GM19025 (cell line): ENCODE results near the gene SLIT3.

ENCODE experiments used
- ATAC-seq: cut with Tn5 transposase; IDR thresholded peaks from one replicate; pipeline ENCODE4 v1.9.1; 2021; ENCODE audit warnings: mild to moderate bottlenecking, low read depth, moderate library complexity; ENCODE audit not compliant: unreplicated experiment

Gene SLIT3

DNA sequence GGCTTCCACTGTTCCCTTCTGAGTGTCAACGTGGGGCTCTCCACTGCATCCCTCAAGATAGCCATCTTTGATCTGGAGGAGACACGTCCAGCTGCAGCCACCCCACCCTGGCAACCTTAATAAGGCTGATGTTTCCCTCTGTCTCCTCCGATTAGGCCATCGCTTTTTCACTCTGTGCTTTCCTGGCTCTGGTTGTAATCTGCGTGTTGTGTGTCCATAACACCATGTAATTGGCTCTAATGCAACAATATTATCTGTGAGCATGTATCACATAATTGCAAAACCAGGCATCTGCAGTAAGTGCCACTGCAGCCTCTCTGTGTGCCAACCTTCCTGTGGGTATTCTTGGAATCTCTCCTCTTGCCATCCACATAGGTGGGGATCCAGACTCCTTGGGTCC, 471.9 kb downstream of the SLIT3 start:
- no peak for ATAC-seq

DNA sequence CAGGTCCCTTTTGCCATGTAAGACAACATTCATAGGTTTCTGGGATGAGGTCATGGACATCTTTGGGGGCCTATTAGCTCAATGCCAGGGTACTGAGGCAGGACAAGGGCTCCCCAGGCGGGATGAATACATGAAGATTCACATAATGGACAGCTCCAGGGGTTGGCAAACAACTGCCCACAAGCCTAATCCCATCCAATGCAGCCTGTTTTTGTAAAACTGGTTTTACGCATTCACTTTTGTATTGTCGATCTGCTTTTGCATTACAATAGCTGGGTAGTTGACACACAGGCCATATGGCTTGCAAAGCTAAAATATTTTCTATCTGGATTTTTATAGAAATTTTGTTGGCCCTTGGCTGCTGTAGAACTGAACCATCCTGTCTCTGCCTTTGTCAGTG, 473.3 kb downstream of the SLIT3 start:
- no peak for ATAC-seq

DNA sequence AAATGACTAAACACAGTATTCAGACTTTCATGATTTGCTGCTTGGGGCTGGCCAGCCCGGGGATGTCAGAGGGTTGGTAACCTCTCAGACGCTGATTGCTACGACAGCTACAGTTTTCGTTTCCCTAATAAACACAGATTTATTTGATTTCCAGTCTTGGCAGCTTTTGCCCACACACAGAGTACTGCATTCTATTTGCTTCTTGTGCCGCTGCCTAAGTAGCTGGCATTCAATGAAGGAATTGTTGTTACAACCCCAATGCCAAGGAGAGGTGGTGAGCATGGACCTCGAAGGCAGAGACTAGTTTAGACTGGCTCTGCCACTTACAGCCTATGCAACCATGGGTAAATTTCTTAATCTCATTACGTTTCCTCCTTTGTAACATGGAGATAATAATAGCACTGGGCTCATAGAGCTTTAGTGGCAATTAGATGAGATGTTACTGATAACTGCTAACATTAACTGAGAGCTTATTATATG, 474.7 kb downstream of the SLIT3 start:
- no peak for ATAC-seq

DNA sequence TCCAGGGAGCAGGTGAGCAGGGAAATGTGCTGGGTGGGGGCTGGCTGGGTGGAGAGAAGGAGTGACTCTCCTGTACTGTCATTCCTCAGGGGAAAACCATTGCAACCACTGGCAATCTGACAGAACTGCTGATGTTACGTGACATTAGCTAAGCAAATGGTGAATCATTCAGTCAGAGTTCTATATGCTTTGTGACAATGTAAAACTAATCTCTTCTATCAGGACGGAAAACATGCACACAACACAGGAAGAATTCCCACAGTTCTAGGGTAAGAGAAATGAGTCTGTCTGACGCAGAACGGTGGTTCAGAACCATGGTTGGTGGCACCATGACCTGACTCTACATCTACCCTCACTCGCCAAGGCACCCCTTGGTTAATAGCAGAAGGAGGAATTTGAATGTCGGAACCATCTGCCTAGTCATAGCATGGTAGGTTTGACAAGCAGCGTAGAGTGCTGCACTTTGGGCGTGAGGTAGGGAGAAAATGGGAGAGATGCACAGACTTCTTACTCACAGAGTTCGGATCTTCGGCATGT, 478.1 kb downstream of the SLIT3 start:
- ATAC-seq = no peak

DNA sequence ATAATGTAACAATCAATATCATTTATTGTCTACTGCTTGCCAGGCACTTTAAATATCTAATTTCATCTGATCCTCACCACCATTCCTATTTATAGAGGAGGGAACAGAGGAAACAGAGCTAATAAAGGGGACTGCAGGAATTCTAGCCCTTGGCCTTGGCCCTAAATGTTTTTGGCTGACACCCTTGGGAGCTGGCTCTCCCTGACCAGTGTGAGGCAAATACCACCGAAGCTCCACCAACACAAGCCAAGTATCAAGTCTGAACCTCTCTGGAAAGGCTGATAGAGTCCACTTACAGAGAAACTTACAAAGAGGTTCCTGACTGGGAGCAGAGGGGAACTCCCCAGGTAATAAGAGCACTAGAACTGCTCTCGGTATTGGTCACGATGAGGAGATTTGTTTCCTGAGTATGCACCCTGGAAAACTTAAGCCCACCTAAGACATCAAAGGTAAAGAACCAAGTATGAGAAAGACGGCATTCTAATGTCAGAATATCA, 478.6 kb downstream of the SLIT3 start:
- no peak for ATAC-seq

DNA sequence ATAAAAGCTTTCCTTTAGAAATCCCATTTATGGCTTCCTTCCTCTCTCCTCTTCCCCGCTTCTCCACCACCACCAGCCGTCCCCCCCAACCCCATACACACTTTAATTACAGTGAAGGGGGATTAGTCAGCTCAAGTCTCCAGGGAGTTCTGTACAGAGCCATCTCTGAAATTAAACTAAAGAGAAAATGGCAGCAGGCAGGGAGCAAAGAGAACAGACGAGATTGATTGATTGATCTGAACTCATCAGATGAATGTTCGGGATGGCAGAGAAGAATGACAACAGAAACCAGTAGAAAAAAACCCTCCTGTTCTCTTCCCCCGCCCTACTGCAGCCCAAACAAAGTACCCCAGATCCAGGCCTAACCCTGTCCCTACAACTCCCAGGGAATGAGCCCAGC, 480.1 kb downstream of the SLIT3 start:
- no peak for ATAC-seq

DNA sequence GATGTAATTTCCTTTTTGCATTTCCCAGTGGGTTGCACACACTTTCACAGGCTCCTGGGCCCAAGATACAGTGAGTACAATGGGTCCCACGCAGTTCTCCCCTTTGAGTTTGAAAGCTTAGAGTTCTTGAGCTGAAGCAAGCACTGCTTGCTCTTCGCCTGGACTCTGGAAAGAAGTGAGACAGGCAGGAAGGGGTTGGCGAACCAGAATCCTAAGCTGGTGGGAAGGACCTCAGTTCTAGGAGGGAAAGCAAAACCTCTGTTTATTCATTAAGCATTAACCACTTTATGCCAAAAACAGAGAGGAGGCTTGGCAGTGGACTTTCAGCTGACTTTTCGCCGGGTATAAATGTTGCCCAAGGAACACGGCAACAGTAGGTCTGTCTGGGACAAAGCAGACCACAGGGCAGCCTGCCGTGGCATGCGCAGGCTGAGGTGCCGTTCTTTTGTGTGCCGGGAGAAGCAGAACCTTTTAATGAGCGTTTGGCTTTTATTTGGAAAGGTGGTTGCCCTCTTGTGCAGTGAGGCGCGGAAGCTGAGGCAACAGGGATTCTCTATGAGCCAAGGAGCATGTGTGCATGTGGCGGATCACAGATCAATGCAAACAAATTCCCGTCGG, 481.8 kb downstream of the SLIT3 start:
- no peak for ATAC-seq

DNA sequence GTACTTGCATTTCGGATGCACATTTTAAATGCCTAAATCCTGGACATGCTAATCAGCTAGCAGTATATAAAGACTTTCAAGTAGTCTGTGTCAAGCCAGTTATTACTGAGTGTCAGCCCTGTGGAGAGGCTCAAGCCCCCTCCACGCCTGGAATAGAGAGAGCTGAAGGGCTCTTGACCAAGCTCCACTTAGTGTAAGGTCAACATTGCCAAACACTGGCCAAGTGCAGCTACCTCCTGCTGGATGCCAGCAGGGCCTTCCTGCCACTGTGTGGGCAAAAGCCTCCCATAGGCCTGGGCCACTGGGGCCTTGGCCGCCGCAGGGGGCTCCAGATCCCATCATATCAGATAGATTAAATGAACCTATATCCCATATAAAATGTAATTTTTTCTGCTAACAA, 482.4 kb downstream of the SLIT3 start:
- no peak for ATAC-seq

DNA sequence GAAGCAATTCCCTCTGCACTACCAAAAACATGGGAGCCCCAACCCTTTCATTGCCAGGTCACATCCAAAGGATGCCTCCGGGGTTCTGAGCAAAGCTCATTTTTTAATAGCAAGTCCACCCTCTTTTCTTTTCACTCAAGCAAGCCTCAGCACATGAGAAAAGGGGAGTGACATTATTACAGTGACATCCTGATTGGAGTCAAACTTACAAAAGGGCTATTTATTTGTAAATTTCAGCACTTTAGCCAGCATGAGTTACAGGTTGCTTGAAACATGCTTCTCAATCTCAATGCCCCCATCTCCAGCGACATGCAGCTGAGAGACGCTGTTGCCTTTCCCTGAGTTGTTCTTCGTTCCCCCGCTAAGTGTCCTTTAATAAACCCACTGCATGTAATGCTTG, 483.3 kb downstream of the SLIT3 start:
- ATAC-seq = no peak

DNA sequence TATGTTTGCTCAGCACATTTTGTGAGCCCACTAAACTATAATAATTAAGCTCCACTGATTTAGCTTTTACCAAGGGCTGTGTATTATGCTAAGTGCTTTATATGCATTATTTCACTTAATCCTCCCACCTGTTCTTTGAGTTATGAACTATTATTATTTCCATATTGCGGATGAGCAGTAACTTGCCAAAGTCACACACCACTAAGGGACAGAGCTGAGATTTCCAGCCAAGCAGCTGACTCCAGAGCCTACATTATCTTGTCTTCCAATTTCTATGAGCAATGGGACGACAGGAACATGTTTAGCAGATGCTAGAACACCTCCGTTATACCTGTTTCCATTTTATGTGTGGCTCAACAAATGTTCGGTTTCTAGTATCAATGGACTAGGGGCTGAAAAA, 484.3 kb downstream of the SLIT3 start:
- no peak for ATAC-seq

DNA sequence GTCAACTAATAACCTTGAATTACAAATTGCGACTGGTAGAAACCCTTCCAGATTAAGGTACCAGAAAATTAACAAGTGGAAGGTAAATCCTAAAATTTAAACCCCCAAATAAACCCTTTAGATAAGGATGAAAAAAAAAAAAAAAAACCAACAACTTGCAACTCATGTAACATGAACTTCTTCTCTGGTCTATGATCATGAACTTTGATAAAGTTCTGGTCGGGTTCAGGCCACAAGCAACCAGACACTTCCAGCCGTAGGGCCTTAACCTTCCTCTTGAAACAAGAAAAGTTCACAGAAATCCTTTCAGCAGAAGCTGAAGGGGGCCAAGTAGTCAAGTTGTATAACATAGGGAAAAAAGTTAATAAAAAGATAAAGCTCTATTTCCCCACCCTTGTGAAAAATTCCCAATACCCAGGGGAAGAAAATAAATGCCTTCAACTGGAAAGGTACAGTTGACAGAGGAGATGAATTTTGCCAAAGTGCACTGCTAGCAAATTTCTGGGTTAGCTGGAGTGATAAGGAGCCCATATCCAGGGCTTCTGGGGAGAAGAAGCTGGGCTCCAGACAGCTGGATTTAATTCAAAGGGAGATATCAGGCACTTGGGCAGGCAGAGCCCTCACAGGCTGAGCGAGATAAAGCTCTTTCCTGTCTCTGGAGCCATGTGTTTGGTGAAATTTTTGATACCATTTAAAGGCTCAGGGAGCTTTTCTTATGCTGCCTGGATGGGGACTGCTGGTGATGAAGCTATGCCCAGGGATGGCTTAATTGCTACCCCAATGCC, 487.6 kb downstream of the SLIT3 start:
- ATAC-seq = no peak

DNA sequence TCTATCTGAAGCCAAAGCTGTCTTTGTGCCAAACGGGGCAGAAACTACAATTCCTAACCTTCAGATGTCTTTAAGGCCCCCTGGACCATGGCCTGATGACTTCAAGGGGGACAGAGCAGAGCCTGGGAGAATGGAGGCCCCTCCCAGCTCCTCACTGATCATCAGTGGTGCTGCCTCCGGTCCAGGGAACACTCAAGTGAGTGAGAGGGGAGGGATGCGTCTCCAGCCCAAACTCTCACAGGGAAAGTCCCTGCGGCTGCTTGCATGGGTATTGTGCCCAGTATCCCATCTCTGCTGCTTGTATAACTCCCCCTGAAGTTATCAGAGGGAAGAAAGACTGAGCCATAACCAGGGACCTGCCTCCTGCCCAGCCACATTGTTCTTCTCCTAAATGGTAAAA, 490.3 kb downstream of the SLIT3 start:
- ATAC-seq = no peak

DNA sequence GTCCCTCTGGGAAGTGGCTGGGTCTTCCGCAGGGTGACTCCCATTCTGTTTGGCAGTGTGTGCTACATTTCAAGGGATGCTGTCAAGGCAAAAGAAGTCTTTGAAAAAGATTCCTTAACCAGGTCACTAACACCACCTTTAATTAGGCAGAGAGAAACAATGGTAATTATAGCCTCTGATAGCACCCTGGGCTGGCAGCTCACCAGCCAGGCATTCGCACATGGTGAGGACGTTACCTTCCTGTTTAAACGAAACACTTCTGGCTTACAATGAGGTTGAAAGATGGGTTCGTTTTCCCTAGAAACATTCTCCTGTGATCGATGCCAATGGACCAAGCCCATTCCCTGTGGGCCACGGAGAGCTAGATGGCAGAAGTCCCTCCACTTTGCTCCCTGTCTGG, 491.7 kb downstream of the SLIT3 start:
- ATAC-seq = no peak

DNA sequence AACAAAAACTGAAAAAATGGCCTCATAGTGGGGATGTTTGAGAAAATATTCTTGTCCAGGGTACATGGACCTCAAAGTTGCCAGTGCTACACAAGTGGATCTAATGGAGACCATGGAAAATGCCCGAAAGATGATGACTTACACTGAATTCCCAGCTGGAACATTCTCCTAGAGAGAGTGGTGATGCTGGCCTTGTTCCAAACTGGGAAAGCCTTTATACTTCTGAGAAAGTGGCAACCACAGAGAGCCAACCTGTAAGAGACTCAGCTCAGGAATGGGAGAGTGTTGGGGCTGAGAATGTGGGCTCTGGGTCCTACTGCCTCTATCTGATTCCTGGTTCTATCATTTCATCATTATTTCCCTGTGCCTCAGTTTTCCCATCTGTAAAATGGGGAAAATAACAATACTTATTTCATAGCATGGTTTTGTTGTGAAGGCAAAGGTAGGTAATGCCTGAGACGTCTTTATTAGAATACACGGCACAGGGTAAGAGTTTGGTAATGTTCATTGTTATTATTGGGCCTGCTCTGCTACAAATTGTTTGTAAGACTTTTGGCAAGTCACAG, 492.8 kb downstream of the SLIT3 start:
- ATAC-seq = no peak

DNA sequence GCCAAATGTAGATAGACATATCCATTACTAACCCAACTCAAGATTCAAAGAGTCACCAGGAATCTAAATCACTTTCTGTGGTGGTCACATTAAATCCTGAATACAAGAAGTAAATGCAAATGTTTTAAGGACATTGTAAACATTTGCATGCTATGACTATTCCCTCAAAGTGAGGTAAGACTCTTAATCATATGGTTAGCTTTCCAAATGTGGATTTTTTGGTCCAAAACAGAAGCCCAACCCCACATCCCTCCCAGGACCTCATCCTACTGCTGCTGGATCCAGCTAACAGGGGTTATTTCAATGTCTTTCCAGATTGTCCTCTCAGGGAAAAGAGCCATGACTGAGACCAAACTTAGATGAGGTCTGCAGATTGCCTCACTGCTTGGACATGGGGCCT, 493.7 kb downstream of the SLIT3 start:
- no peak for ATAC-seq

DNA sequence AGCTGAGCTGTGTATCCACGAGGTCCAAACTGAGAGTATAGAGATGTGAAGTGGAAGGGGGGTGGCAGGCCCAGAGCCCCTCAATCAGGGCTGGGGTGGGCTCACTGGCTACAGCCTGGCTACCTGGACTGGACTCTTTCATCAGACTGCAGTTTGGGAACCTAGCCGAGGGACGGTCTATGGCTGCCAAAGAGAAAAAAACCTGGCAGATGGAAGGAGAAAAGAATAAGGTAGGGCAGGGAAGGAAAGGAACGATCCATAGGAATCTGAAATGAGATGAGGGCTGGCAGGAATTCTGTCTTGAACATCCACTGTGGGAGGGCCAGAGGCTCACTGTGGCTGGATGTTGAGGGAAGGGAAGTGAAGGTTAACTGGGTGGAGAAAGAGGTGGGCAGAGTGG, 497.4 kb downstream of the SLIT3 start:
- no peak for ATAC-seq

DNA sequence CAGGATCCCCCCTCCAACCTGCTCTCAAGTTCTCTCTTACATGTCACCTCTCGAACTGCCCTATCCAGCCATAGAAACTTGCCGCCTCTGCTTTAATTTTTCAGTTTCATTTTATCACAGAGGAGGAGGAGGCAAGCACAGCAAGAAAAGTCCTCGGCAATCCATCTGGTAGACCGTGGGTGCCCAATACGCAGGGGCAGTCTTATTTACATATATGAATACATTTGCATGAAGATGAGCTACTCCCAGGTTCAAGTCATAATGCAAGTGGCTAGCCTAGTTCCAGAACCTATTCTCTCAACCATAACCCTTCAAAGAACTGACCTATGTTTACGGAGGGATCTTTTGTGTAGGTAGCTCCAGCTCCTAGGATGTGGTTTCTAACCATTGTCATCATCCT, 498.6 kb downstream of the SLIT3 start:
- ATAC-seq = no peak

DNA sequence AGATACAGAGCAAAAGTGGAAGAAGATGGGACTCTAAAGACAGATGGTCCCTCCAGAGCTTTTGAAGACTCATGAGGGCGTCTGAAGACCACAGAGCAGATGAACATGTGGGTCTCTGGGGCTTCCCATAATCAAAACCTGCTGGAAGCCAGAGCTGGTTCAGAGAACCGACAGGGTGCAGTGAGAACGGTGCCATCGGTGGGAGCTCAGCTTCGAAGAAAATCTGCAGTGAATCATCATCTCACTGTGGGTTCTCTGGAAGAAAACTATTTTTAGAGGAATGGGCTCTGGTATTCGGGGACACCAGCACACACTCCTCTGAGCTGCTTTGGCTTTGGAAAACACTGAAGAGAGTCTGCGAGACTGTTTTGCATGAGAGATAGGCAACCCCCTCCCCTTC, 499.4 kb downstream of the SLIT3 start:
- ATAC-seq = no peak

DNA sequence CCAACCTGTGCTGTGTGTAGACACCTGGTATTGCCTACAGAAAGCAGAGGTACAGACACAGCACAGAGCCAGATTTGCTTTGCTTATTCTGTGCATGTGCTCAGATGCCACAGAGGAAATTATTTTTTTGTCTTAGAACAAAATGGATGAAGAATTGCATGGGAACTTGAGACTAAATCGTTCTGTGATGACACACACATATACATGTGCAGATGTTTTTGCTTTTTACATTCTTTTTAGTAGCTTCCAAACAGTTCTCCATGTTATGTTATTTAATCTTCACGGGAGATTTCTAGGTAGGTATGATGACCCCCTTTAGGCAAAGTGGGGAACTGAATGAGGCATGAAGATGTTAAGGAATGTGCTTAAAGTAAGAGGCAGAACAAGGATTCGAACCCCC, 500.2 kb downstream of the SLIT3 start:
- no peak for ATAC-seq

DNA sequence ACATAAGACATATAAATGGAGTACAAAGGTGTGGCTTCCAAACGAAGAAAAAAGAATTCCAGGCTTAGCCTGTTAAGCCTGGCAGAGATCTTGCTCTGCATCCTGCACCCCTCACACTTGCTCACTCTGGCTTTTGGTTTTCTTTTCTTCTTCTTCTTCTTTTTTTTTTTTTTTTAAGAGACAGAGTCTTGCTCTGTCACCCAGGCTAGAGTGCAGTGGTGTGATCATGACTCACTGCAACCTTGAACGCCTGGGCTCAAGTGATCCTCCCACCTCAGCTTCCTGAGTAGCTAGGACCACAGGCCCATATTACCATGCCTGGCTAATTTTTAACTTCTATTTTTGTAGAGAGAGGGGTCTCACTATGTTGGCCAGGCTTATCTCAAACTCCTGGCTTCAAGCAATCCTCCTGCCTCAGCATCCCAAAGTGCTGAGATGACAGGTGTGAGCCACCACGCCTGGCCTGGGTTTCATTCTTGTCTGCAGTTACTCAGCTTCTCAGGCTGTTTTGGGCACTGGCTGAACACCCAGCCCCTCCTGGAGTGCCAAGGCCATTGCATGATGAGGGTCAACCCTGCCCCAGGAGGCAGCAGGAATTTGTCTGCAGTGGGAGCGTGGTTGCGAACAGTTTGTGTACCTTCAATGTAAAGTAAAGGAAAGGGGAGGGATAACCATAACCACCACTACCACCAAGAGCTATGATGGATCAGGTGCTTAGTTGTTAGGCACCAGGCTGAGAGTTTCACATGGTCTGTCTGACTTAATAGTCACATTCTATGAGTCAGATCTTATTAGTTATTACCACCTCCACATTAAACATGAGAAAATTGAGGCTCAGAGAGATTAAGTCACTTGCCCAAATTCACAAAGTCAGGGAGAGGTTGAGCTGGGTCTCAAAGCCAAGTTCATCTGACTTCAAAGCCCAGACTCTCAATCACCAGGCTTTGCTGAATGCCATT, 502.6 kb downstream of the SLIT3 start:
- no peak for ATAC-seq
